ENCODE results near the gene PLCH2. TPM values are rescaled to one million over a fixed set of nuclear protein-coding genes. Genes with fewer than 3 reads are reported as not detected.
"Not testable (repeated sequence)": the region's sequence is repeated elsewhere in the genome, so short reads cannot be mapped to it uniquely, and the experiment has no call there.

The PLCH2 gene
- total RNA-seq, 1 donor, result 1.3 TPM

DNA sequence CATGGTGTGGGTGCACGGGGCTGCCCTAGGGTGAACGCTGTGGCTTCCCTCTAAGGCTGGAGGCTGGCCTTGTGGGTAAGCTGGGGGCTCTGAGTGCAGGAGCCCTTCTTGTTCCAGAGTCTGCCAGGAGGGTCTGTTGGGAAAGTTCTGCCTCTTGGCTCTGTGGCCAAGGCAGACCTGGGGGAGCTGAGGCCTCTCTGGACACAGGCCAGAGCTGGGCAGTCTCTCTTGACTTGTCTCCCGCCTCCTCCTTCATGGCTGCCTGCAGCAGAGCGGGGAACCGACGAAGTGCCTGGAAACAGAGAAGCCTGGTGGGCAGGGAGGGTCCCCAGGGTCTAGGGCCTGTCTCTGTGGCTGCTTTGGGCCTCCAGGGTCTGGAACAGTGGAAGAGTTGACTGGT is 33.4 kb upstream of the PLCH2 start:
- no peak for DNase-seq (ENCODE audit: low read depth in 2 of 3, low spot score in 2 of 3)

DNA sequence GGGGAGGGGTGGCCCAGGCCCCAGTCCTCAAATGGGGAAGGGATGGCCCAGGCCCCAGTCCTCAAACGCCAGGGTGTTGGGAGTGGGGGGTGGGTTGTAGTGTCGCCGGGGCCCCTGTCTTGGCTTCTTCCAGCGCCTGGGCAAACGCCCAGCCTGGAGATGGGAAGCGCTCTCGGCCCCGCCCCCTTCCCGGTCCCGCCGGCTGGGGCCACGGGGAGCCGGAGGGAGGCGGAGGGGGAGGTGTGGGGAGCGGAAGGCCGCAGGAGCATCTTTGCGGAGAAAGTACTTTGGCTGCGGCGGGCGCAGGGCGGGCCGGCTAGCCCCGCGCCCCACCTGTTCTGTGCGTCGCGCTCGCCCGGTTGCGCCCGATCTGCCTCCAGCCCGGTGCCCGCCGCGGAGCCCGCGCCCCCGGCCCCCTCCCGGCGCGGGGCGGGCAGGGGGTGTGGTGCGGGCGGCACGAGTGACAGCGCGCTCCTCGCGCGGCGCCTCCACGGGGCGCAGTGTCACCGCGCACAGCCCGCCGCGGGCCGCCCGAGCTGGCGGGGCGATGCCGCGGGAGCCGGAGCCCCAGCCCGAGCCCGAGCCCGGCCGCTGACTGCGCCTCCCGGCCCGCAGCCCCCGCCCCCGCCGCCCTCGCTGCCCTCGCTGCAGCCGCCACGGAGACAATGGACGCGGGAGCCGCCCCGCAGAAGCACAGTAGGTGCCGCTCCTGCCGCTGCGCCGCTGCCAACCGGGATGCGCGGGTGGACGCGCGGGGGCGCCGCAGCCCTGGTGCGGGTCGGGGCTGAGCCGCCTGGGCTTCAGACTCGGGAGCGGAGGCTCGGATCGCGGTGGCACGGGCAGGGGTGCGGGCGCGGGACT is 32.6 kb upstream of the PLCH2 start:
- no peak for DNase-seq (ENCODE audit: low read depth in 2 of 3, low spot score in 2 of 3)

DNA sequence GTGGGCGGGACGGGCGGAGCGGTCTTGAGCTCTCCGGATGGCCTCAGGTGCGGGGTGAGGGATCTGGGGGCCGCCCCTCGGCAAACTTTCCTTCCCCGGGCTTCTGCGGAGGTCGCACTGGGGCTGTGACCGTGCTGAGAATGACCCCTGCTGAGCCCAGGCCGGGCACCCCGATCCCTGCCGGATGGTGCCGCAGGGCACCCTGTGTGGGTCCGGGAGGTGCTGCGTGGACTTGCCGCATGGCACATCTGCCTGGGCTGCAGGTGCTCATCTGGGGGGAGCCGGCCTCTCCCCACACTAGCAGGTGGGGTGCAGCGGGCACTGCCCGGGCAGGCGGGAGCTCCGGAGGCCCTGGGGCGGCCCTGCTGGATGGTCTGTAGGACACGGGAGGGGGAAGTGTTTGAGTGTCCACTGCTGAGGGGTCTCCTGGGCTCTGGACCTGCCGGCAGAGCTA is 31.9 kb upstream of the PLCH2 start:
- DNase-seq (ENCODE audit: low read depth in 2 of 3, low spot score in 2 of 3), result no peak

DNA sequence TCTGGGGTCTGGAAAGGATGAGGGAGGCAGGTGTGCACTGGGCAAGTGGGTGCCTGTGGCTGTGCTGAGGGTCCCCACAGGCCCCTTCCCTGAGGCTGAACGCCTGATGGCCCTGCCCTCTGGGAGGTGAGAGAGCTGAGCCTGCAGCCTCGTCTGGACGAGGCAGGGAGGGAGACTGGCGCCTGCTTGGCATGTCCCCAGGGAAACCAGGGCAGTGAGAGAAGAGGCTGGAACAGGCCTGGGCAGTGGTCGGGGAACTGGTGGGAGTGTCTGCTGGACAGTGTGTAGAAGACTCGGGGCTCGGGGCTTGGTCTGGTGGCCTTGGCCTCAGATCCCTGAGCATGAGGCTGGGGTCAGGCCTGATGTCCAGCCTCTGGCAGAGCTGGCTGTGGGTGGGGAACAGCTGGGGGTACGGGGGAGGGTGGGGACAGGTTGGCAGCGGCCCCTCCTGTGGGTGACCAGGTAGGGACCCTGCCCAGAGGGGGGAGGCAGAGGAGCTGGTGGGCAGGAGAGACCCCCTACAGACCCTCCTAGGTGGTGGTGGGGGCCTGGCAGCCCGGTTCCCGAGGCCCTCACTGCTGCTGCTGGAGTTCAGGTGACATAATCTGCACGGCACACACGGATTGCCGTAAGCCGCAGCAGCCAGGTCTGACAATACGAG is 30.8 kb upstream of the PLCH2 start:
- no peak for DNase-seq (ENCODE audit: low read depth in 2 of 3, low spot score in 2 of 3)

DNA sequence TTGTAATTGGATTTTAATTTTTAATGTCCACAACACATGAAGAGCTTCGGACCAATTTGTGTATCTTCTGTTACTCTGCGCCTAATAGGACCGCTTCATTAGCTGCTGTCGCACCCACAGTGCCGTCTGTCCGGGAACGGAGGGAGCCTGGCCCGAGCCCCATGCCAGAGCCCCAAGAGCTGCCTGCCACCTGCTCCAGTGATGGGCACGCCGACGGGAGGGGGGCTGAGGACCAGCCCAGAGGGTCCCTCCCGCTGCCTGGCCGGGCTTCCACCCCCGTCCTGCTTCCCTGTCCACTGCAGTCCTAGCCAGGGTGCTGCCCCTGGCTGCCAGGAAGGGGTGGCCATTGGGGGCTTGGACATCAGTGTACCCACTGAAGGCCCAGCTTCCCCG is 30.3 kb upstream of the PLCH2 start:
- no peak for DNase-seq (ENCODE audit: low read depth in 2 of 3, low spot score in 2 of 3)

DNA sequence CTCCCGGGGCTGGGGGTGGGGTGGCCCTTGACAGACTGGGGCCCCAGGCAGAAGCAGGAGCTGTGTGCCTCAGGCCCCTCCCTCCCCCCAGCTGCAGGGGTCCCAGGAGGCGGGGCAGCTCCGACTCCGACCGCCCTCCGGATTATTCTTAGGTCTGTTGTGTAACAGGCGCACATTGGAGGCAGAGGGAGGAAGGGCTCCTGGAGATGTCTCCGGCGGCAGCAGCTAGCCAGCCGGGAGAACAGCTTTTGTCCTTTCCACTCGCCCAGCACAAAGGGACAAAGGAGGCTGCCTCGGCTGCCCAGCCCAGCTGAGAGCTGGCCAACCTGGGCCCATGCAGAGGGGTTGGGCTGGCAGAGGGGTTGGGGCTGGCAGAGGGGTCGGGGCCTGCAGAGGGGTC is 29.7 kb upstream of the PLCH2 start:
- no peak for DNase-seq (ENCODE audit: low read depth in 2 of 3, low spot score in 2 of 3)

DNA sequence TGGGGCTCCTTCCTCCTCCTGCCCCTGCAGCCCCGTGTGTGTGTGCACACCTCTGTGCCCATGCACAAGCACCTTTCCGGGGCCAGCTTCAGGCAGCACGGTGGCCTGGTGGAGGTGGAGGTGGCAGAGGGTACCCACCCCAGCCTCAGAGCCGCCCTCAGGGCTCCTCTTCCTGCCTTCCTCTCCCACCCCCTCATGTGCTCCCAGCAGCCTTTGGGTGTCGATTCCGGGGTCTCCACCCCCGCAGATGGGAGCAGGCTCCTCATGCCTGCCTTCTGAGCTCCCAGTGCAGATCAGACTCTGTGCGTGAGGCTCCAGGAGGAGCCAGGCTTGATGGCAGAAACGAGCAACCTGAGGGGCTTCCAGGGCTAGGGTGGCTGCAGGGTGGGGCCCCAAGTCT is 29.2 kb upstream of the PLCH2 start:
- DNase-seq (ENCODE audit: low read depth in 2 of 3, low spot score in 2 of 3), result no peak

DNA sequence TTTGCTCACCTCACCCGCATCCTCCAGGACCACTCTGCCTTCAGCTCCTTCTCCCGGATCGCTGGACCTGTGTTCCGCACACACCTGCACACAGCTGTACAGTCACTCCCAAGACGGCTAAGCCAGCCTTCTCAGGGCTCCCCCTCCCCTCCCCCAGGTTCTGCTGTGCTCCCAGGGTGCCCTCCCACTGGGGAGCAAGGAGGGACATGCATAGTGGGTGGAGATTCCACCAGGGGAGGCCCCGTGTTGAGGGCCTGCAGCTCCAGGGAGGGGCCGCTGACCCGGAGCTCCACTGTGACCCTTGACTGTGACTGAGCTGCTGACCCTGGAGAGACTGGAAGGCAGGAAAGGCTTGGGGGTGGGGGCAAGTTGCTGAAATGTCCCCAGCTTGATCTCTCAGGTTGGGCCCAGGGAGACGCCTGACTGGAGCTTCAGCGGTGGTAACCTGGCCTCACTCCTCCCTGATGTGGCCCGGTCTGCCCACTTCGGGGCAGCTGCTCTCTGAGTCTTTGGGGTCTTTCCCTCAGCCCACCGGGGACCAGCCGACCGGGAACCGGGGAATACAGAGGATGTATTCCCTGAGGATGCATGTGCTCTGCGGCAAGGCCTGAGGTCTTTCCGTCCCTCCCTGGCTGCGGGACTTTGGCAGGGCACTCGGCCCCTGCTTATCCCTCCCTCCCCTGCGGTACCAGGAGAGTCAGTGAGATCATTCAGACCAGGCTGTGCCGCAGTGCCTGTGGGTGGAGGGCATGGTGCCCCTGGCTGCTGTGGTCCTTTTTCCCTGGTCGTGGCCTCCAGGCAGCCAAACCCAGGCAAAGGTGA is 28.6 kb upstream of the PLCH2 start:
- no peak for DNase-seq (ENCODE audit: low read depth in 2 of 3, low spot score in 2 of 3)

DNA sequence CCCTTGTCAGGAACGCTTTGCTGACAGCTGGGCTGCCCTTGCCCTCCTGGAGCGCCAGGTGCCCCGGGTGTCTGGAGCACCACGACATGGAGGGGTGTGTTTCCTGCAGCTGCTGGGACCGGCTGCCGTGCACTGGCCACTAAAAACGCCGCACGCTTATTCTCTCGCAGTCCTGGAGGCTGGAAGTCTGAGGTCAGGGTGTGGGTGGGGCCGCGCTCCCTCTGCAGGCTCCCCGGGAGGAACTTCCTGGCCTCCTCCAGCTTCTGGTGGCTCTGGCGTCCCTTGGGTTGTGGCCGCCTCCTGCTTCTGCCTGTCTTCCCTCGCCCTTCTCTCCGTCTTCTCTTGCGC is 28.0 kb upstream of the PLCH2 start:
- DNase-seq (ENCODE audit: low read depth in 2 of 3, low spot score in 2 of 3), result no peak

DNA sequence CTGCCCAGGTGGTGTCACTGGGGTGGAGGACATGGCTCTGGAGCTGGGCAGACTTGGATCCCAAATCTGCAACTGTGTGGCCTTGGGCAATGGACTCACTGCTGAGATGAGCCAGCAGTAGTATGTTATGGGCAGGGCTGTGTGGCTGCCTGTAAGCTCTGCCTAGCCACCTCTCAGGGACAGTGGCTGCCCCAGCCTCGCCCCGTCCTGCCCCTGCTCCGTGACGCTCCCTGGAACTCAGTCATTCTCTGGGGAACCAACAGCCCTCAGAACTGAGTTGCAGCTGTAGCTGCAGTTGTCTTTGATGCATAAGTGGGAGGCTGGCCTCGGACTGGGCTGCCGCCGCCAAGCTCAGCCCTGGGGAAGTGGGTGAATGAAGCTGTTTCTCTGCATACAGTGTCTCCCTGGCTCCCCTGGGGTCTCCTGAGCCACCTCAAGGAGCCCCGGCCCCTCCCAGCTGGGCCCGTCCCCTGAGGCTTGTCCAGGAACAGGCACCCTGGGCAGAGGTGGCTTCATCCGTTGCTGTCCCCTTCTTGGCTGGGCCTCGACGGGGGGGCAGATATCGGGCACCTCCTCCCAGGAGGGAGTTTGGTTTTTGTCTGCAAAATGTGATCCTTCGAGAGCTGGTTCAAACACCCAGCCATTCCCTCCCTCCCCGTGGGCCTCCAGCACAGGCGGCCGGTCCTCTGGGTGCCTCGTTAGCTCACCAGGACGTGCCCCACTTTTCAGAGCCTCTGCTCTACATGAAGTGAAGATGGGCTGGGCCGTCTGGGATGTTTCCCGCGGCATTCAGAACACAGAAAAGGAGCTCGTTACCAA is 26.2 kb upstream of the PLCH2 start:
- no peak for DNase-seq (ENCODE audit: low read depth in 2 of 3, low spot score in 2 of 3)

DNA sequence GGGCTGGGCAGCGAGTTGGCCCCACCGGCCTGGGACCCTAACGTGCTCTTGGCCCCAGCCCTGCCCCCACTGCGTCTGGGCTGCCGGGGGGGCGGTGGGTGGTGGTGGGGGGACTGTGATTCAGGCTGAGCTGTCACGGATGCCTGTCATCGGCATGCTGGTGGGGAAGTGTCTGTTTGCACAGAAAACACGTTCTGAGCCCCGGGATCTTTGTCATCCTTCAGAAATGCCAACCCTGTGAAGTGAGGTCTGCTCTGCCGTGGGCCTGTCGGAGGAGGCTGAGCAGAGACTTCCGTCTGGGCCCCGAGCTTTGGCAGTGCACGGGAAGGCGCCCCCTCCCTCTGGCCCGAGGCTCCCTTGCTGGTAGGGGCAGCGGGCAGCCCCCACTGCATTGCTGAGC is 24.3 kb upstream of the PLCH2 start:
- no peak for DNase-seq (ENCODE audit: low read depth in 2 of 3, low spot score in 2 of 3)

DNA sequence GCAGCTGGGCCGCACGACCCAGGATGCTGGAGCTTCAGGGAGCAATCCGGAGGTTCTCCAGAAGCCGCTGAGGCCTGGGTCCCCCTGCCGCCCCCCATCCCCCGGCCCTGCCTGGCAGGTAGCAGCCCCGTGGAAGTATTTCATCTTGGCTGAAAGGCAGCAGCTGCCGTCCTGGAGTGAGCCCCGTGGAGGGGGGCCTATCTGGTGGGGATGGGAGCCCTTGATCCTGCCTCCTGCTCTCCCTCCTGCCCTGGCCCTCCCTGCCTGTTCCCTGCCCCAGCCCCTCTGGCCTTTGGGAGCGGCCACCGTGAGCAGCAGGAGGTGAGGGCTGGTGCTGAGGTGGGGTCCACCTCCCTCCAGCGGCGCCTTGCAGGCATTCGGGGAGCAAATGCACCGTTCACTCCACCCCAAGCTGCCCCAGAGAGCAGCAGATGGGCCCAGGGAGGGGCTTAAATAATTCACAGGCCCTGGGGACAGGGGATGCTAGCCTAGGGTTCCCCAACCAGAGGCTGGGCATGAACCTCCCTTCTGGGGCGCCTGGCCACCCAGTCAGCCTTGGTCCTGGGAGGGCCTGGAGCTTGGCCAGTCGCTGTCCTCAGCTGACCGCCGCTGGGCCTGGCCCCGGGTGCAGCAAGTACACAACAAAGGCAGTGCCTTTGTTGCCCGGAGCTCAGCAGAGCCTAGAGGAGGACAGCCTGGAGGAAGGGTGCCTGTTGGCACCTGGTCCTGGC is 23.7 kb upstream of the PLCH2 start:
- no peak for DNase-seq (ENCODE audit: low read depth in 2 of 3, low spot score in 2 of 3)

DNA sequence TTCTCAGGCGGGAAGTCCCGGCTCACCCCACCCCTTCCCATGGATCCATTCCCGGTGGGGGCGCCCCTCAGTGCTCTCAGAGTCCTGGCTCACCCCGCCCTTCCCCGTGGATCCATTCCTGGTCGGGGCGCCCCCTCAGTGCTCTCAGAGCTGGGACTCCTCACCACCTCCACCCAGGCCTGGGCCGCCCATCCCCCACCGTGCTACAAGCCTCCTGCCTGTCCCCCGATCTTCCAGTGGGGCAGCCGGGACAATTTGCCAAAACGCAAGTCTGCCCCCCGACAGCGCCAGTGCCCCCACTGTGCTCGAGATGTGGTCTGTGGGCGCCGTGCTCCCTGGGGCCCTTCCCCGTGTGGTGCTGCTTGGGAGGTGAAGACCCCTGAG is 23.2 kb upstream of the PLCH2 start:
- DNase-seq (ENCODE audit: low read depth in 2 of 3, low spot score in 2 of 3), result no peak

DNA sequence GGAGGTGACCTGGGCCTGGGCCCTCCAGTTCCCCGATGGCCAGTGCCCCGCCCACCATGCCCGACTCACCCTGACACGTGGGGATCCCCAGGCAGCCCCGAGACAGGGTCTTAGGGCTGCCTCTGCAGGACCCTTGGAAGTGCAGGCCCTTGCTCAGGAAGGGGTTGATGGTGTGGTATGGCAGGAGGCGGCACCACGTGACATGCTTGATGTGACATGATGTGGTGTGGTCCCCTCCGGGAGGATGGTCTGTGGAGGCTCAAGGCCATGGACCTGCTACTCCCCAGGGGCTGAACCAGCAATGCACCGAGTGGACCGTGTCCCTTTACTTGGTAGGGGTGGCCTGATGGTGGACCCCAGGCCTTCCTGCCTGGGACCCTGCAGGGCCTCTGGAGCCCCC is 21.9 kb upstream of the PLCH2 start:
- DNase-seq (ENCODE audit: low read depth in 2 of 3, low spot score in 2 of 3), result no peak

DNA sequence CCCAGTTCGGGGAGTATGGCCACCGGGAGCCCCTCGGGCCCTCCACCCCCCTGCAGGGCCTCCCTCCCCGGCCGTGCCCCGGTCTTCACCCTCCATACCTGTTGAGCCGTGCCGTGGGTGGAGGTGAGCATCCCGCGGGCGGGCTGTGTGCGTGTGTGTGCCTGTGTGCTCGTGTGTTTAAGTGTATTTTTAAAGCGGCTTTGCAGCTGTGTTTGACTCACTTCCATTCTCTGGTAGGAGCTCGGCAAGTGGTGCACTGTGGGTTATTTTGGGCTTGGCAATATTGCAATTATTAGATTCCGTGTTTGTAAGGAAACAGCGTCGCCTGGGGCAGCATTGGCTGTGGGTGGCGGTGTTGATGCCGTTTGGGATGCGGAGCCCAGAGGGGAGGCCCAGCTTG is 20.3 kb upstream of the PLCH2 start:
- no peak for DNase-seq (ENCODE audit: low read depth in 2 of 3, low spot score in 2 of 3)

DNA sequence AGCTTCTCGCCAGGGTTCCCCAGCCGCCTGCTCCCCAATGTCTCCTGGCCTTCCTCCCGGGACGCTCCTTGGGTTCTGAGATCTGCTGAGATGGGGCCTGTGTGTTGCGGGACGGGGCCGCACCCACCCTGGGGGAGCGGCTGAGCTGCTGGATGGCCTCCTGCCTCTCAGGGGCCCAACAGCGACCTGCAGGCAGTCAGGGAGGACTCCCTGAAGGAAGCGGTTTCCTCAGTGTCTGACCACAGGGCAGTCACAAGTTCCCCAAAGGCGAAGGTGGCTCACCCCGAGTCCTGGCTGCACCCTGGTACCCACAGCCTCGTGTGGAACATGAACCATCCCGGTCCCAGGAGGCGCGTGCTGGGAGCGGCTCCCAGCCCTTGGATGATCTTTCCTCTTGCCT is 18.6 kb upstream of the PLCH2 start:
- no peak for DNase-seq (ENCODE audit: low read depth in 2 of 3, low spot score in 2 of 3)

DNA sequence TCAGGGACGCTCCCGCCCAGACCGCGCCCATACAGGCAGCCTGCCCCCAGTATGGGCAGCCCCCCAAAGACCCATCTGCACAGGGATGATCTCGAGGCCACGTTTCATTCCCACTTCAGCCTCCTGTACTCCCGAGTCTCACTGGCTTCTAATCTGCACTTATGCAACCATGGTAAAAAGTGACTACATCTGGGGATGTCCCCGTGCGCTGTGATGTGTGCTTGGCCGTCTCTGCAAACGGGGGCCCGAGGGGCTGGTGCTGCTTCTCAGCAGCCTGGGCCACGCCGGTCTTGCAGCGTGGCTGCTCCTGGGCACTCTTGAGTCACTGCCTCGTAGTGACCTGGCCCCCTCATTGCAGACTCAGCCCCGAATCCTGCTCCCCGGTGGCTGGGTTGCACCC is 17.4 kb upstream of the PLCH2 start:
- DNase-seq (ENCODE audit: low read depth in 2 of 3, low spot score in 2 of 3), result no peak

DNA sequence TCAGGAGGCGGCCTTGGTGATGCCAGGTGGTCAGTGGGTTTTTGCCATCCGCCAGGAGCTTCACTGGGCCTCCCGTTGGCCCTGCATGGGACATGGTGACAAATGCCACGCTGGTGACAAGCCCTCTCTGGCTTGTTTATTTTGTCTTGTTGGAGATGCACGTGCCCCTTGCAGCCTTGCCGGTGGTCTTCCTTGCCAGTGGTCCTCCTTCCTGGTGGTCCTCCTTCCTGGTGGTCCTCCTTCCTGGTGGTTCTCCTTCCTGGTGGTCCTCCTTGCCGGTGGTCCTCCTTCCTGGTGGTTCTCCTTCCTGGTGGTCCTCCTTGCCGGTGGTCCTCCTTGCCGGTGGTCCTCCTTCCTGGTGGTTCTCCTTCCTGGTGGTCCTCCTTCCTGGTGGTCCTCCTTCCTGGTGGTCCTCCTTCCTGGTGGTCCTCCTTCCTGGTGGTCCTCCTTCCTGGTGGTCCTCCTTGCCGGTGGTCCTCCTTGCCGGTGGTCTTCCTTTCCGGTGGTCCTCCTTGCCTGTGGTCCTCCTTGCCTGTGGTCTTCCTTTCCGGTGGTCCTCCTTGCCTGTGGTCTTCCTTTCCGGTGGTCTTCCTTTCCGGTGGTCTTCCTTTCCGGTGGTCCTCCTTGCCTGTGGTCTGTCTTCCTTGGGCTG is 16.9 kb upstream of the PLCH2 start:
- not testable (repeated sequence) for DNase-seq (ENCODE audit: low read depth in 2 of 3, low spot score in 2 of 3)

DNA sequence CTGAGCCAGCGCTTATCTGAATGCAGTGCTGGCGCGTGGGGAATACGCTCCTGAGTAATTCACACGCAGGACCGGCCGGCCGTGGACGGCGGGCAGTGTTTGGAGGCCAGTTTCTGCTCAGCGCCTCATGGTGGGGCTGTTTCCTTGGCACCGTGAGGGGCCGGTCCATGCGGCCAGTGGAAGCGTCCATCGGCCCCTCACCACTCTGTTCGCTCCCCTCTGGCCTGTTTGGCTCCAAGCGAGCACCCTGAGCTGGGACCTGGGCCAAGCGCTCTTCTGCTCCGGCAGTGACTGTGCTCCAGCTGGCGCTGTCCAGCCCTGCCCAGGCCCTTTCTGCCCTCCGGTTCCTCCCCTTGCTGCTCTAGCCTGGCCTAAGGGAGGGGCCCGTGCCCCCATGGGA is 16.3 kb upstream of the PLCH2 start:
- DNase-seq (ENCODE audit: low read depth in 2 of 3, low spot score in 2 of 3), result no peak

DNA sequence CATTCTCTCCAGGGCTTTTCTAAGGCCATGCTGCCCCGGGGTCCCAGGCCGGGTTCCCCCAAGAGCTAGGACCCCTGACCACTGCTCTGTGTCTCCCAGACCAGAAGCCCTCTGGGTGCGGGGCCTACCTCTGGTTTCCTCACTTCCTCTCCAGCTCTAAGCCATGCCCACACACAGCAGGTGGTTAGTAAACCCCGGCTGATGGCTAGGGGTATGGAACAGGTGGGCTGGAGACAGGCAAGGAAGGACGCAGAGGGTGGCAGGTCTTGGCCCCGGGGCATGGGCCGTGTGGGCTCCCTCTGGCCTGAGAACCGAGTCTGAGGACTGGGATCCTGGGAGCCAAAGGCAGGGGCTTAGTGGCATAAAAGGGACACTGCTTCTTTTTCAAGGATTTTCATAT is 15.9 kb upstream of the PLCH2 start:
- DNase-seq (ENCODE audit: low read depth in 2 of 3, low spot score in 2 of 3), result no peak

Data from hematopoietic multipotent progenitor cell (in vitro differentiated cells).